HEK293 (cell line): ENCODE data around the gene CACHD1.

Experiments
- ATF2 ChIP-seq: fragments of 450-650 bp; formaldehyde crosslinking; IDR thresholded peaks from 2 replicates; pipeline ENCODE4 v1.5.1; 2016; ENCODE audit warnings: missing biosample characterization, missing genetic modification characterization, low read depth
- TCF7L2 ChIP-seq: IDR thresholded peaks from 2 replicates; pipeline ENCODE4 v1.6.1; 2011; ENCODE audit warnings: low read depth, mild to moderate bottlenecking, inconsistent platforms, low read length, moderate library complexity, borderline replicate concordance
- YY1 ChIP-seq: fragments of 450-650 bp; formaldehyde crosslinking; IDR thresholded peaks from 2 replicates; pipeline ENCODE4 v1.5.1; 2018; ENCODE audit warnings: missing biosample characterization, missing genetic modification characterization
- ZNF488 ChIP-seq: fragments of 450-650 bp; formaldehyde crosslinking; IDR thresholded peaks from 2 replicates; pipeline ENCODE4 v1.5.1; 2016; ENCODE audit warnings: missing biosample characterization, missing genetic modification characterization
- ZNF677 ChIP-seq: fragments of 450-650 bp; IDR thresholded peaks from 2 replicates; pipeline ENCODE4 v1.5.0; 2018; ENCODE audit warnings: missing biosample characterization, mild to moderate bottlenecking, missing genetic modification characterization, moderate library complexity
- ZNF707 ChIP-seq: fragments of 450-650 bp; formaldehyde crosslinking; IDR thresholded peaks from 2 replicates; pipeline ENCODE4 v1.5.1; 2016; ENCODE audit warnings: missing biosample characterization, missing genetic modification characterization
- ZNF843 ChIP-seq: fragments of 450-650 bp; formaldehyde crosslinking; IDR thresholded peaks from 2 replicates; pipeline ENCODE4 v1.5.1; 2016; ENCODE audit warnings: missing biosample characterization, missing genetic modification characterization
- TF ChIP-seq, protein P1 (sequence below): fragments of 450-650 bp; formaldehyde crosslinking; IDR thresholded peaks from 2 replicates; pipeline ENCODE4 v1.5.1; 2016; ENCODE audit warnings: missing biosample characterization, missing genetic modification characterization
- TF ChIP-seq, protein P2 (sequence below): fragments of 450-650 bp; formaldehyde crosslinking; IDR thresholded peaks from 2 replicates; pipeline ENCODE4 v1.5.1; 2016; ENCODE audit warnings: missing biosample characterization, missing genetic modification characterization
- TF ChIP-seq, protein P3 (sequence below): fragments of 450-650 bp; formaldehyde crosslinking; IDR thresholded peaks from 2 replicates; pipeline ENCODE4; 2016; ENCODE audit warnings: missing biosample characterization, missing genetic modification characterization

GRCh38 chr1:64549464-64550239 is 79.7 kb downstream of the CACHD1 start:
- TF ChIP-seq, protein P1, sequence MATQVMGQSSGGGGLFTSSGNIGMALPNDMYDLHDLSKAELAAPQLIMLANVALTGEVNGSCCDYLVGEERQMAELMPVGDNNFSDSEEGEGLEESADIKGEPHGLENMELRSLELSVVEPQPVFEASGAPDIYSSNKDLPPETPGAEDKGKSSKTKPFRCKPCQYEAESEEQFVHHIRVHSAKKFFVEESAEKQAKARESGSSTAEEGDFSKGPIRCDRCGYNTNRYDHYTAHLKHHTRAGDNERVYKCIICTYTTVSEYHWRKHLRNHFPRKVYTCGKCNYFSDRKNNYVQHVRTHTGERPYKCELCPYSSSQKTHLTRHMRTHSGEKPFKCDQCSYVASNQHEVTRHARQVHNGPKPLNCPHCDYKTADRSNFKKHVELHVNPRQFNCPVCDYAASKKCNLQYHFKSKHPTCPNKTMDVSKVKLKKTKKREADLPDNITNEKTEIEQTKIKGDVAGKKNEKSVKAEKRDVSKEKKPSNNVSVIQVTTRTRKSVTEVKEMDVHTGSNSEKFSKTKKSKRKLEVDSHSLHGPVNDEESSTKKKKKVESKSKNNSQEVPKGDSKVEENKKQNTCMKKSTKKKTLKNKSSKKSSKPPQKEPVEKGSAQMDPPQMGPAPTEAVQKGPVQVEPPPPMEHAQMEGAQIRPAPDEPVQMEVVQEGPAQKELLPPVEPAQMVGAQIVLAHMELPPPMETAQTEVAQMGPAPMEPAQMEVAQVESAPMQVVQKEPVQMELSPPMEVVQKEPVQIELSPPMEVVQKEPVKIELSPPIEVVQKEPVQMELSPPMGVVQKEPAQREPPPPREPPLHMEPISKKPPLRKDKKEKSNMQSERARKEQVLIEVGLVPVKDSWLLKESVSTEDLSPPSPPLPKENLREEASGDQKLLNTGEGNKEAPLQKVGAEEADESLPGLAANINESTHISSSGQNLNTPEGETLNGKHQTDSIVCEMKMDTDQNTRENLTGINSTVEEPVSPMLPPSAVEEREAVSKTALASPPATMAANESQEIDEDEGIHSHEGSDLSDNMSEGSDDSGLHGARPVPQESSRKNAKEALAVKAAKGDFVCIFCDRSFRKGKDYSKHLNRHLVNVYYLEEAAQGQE (tag by site-specific recombination), result no peak
- TF ChIP-seq ZNF488 (tag by site-specific recombination), result no peak
- TF ChIP-seq, protein P2, sequence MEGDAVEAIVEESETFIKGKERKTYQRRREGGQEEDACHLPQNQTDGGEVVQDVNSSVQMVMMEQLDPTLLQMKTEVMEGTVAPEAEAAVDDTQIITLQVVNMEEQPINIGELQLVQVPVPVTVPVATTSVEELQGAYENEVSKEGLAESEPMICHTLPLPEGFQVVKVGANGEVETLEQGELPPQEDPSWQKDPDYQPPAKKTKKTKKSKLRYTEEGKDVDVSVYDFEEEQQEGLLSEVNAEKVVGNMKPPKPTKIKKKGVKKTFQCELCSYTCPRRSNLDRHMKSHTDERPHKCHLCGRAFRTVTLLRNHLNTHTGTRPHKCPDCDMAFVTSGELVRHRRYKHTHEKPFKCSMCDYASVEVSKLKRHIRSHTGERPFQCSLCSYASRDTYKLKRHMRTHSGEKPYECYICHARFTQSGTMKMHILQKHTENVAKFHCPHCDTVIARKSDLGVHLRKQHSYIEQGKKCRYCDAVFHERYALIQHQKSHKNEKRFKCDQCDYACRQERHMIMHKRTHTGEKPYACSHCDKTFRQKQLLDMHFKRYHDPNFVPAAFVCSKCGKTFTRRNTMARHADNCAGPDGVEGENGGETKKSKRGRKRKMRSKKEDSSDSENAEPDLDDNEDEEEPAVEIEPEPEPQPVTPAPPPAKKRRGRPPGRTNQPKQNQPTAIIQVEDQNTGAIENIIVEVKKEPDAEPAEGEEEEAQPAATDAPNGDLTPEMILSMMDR (tag by site-specific recombination), result no peak
- TF ChIP-seq ATF2, result no peak
- no peak for TF ChIP-seq TCF7L2
- no peak for TF ChIP-seq ZNF677 (tag by site-specific recombination)
- no peak for TF ChIP-seq ZNF707
- TF ChIP-seq YY1 (tag by site-specific recombination), result no peak
- TF ChIP-seq, protein P3, sequence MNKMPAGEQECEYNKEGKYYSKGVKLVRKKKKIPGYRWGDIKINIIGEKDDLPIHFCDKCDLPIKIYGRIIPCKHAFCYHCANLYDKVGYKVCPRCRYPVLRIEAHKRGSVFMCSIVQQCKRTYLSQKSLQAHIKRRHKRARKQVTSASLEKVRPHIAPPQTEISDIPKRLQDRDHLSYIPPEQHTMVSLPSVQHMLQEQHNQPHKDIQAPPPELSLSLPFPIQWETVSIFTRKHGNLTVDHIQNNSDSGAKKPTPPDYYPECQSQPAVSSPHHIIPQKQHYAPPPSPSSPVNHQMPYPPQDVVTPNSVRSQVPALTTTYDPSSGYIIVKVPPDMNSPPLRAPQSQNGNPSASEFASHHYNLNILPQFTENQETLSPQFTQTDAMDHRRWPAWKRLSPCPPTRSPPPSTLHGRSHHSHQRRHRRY, result no peak
- no peak for TF ChIP-seq ZNF843 (tag by site-specific recombination)
